ENCODE results near the gene MYOZ3. TPM values are rescaled to one million over a fixed set of nuclear protein-coding genes. Genes with fewer than 3 reads are reported as not detected.
A peak's percentile ranks its signal among the peaks of the same experiment; 100 is the strongest.

Gene MYOZ3
- total and polyA plus RNA-seq, 5 experiments from 2014 or later, result 0.05 to 0.19 TPM; not detected in 3

GRCh38 chr5:150659360-150660107, 1.5 kb upstream of the MYOZ3 start:
- H3K4me3 Mint-ChIP-seq, result no peak overlapping the region
- peaks cover 1 to 10% (median 4%) of the 10 kb centered on the region in 5 donors for H3K27me3 Mint-ChIP-seq
- ATAC-seq (no peak), DNase-seq (no peak)
- peak overlapping the region in 1 of 10 donors; percentile 61 for H3K27ac Mint-ChIP-seq
- H3K36me3 Mint-ChIP-seq, result no peaks in the 10 kb centered on the region
- H3K4me1 Mint-ChIP-seq, result peaks cover 3 to 11% (median 10%) of the 10 kb centered on the region in 4 donors
- H3K9me3 Mint-ChIP-seq, result no peaks in the 10 kb centered on the region
- POLR2A ChIA-PET, result no interaction called here

- H3K4me3 Mint-ChIP-seq, result no peak overlapping the region
- ATAC-seq (no peak), DNase-seq (no peak)
- POLR2A ChIA-PET, result no interaction called here
- H3K27me3 Mint-ChIP-seq, result peaks cover 3 to 11% (median 8%) of the 10 kb centered on the region in 5 donors
- no peaks in the 10 kb centered on the region for H3K36me3 Mint-ChIP-seq
- H3K27ac Mint-ChIP-seq, result peak overlapping the region in 1 of 10 donors; percentile 61
- H3K4me1 Mint-ChIP-seq, result peaks cover 3 to 11% (median 10%) of the 10 kb centered on the region in 4 donors
- H3K9me3 Mint-ChIP-seq, result no peaks in the 10 kb centered on the region
These were observed 781 bp upstream of the MYOZ3 start for GRCh38 chr5:150660108-150660831.

GRCh38 chr5:150661821-150662596, 958 bp downstream of the MYOZ3 start:
- Mint-ChIP-seq H3K9me3 (no peaks in the 10 kb centered on the region), H3K27me3 (peaks cover 3 to 11% (median 8%) of the 10 kb centered on the region in 5 donors), H3K27ac (peak overlapping the region in 3 of 10 donors; percentile 41 to 60 (median 51)), H3K36me3 (no peaks in the 10 kb centered on the region), H3K4me3 (no peak overlapping the region), H3K4me1 (peaks cover 0 to 9% (median 7%) of the 10 kb centered on the region in 4 donors)
- POLR2A ChIA-PET, result no interaction called here
- DNase-seq (no peak), ATAC-seq (no peak)

- Mint-ChIP-seq H3K4me3 (no peak overlapping the region), H3K9me3 (no peaks in the 10 kb centered on the region), H3K36me3 (no peaks in the 10 kb centered on the region), H3K27ac (no peak overlapping the region), H3K27me3 (peaks cover 3 to 11% (median 8%) of the 10 kb centered on the region in 5 donors), H3K4me1 (peaks cover 0 to 2% (median 0%) of the 10 kb centered on the region in 4 donors)
- POLR2A ChIA-PET, result interaction anchor here (0.7 kb wide), 1 partner anchor 12 kb away, joined by 3 read pairs; no protein-coding TSS in a partner anchor
- DNase-seq (no peak), ATAC-seq (no peak)
These were observed 1.9 kb downstream of the MYOZ3 start for GRCh38 chr5:150662731-150663516.

GRCh38 chr5:150663936-150664335, 2.9 kb downstream of the MYOZ3 start:
- H3K27me3 Mint-ChIP-seq, result peaks cover 3 to 11% (median 8%) of the 10 kb centered on the region in 5 donors
- H3K4me3 Mint-ChIP-seq, result no peak overlapping the region
- POLR2A ChIA-PET, result no interaction called here
- DNase-seq (no peak), ATAC-seq (no peak)
- peaks cover 0 to 2% (median 0%) of the 10 kb centered on the region in 4 donors for H3K4me1 Mint-ChIP-seq
- H3K27ac Mint-ChIP-seq, result no peak overlapping the region
- H3K9me3 Mint-ChIP-seq, result no peaks in the 10 kb centered on the region
- H3K36me3 Mint-ChIP-seq, result no peaks in the 10 kb centered on the region

GRCh38 chr5:150665044-150665443, 4.0 kb downstream of the MYOZ3 start:
- Mint-ChIP-seq H3K27ac (peak overlapping the region in 1 of 10 donors; percentile 48), H3K4me3 (no peak overlapping the region)

GRCh38 chr5:150670275-150670947, 9.4 kb downstream of the MYOZ3 start:
- no peak for DNase-seq
- no peak for ATAC-seq
- Mint-ChIP-seq H3K36me3 (peaks cover 0 to 2% (median 0%) of the 10 kb centered on the region in 3 donors), H3K9me3 (no peaks in the 10 kb centered on the region), H3K4me1 (peaks cover 4 to 15% (median 8%) of the 10 kb centered on the region in 4 donors), H3K27ac (no peak overlapping the region), H3K27me3 (peaks cover 11 to 19% (median 17%) of the 10 kb centered on the region in 5 donors), H3K4me3 (peak overlapping the region; percentile 31 to 79 (median 70))
- POLR2A ChIA-PET, result no interaction called here

More at GRCh38 chr5:150665044-150665443, 4.0 kb downstream of the MYOZ3 start:
- POLR2A ChIA-PET, result interaction anchor here (0.7 kb wide), 1 partner anchor 328 kb away, joined by 4 read pairs; no protein-coding TSS in a partner anchor
- no peak for DNase-seq
- H3K9me3 Mint-ChIP-seq, result no peaks in the 10 kb centered on the region
- peaks cover 0 to 2% (median 0%) of the 10 kb centered on the region in 4 donors for H3K4me1 Mint-ChIP-seq
- no peak for ATAC-seq
- peaks cover 0 to 2% (median 0%) of the 10 kb centered on the region in 3 donors for H3K36me3 Mint-ChIP-seq
- H3K27me3 Mint-ChIP-seq, result peaks cover 5 to 16% (median 11%) of the 10 kb centered on the region in 5 donors

- Mint-ChIP-seq H3K27me3 (peaks cover 11 to 19% (median 17%) of the 10 kb centered on the region in 5 donors), H3K9me3 (no peaks in the 10 kb centered on the region), H3K36me3 (peaks cover 0 to 2% (median 0%) of the 10 kb centered on the region in 3 donors), H3K4me1 (peaks cover 4 to 15% (median 8%) of the 10 kb centered on the region in 4 donors), H3K4me3 (peak overlapping the region; percentile 31 to 79 (median 70)), H3K27ac (peak overlapping the region in 1 of 10 donors; percentile 21)
- no peak for ATAC-seq
- no peak for DNase-seq
- POLR2A ChIA-PET, result interaction anchor here (1.2 kb wide), 1 partner anchor 30 kb away, joined by 5 read pairs; the partner anchor contains the start of gene RBM22
These were observed 9.9 kb downstream of the MYOZ3 start for GRCh38 chr5:150670948-150671310.

- Mint-ChIP-seq H3K36me3 (peaks cover 0 to 2% (median 0%) of the 10 kb centered on the region in 3 donors), H3K27me3 (peaks cover 11 to 19% (median 17%) of the 10 kb centered on the region in 5 donors), H3K4me3 (peak overlapping the region; percentile 76 to 87 (median 82)), H3K27ac (peak overlapping the region in 1 of 10 donors; percentile 34), H3K4me1 (peaks cover 4 to 15% (median 8%) of the 10 kb centered on the region in 4 donors), H3K9me3 (no peaks in the 10 kb centered on the region)
- DNase-seq, result peak in 4 of 10 donors; percentile 9 to 26 (median 17)
- POLR2A ChIA-PET, result interaction anchor here (0.6 to 1.2 kb wide), 3 partner anchors 29 to 199 kb away, joined by 4 to 5 read pairs (median 5); partner anchors contain the start of genes RBM22 and SMIM3
- ATAC-seq, result peak; percentile 59 to 76
These were observed 10.6 kb downstream of the MYOZ3 start for GRCh38 chr5:150671509-150672236.

GRCh38 chr5:150672237-150672883, 11.3 kb downstream of the MYOZ3 start:
- H3K27me3 Mint-ChIP-seq, result peaks cover 11 to 19% (median 17%) of the 10 kb centered on the region in 5 donors
- H3K4me3 Mint-ChIP-seq, result peak overlapping the region; percentile 76 to 87 (median 82)
- peak; percentile 79 to 80 for ATAC-seq
- peak in 3 of 10 donors; percentile 6 to 24 (median 22) for DNase-seq
- peak overlapping the region in 4 of 10 donors; percentile 7 to 46 (median 22) for H3K27ac Mint-ChIP-seq
- peaks cover 0 to 2% (median 0%) of the 10 kb centered on the region in 3 donors for H3K36me3 Mint-ChIP-seq
- H3K9me3 Mint-ChIP-seq, result no peaks in the 10 kb centered on the region
- POLR2A ChIA-PET, result interaction anchor here (1.2 kb wide), 2 partner anchors 29 to 106 kb away, joined by 5 read pairs; partner anchors contain the start of genes RBM22 and SMIM3
- peaks cover 4 to 15% (median 8%) of the 10 kb centered on the region in 4 donors for H3K4me1 Mint-ChIP-seq

Data from naive thymus-derived CD8-positive, alpha-beta T cell (primary cell).